ENCODE results near the gene ACOT4. TPM values are rescaled to one million over a fixed set of nuclear protein-coding genes. Genes with fewer than 3 reads are reported as not detected.
"Not testable (repeated sequence)": the region's sequence is repeated elsewhere in the genome, so short reads cannot be mapped to it uniquely, and the experiment has no call there.

ACOT4 gene
- 0.37 TPM for polyA plus RNA-seq (2012; ENCODE audit: insufficient read depth, insufficient read length, low read depth)

GRCh38 chr14:73591690-73592449 lies at the start of gene ACOT4:
TSS of gene ACOT4 (plus strand) at chr14:73591873. CDS start at chr14:73591960, 87 bp downstream.
- H3K4me3 ChIP-seq (ENCODE audit: low read depth, low read length), result peak within 1 kb of the TSS; percentile 60
- no peaks in the 10 kb centered on the region for H3K36me3 ChIP-seq
- no peak for DNase-seq
- peaks cover 9% of the 10 kb centered on the region for H3K27me3 ChIP-seq
- no peaks in the 10 kb centered on the region for H3K9me3 ChIP-seq
- H3K4me1 ChIP-seq, result no peaks in the 10 kb centered on the region
- TF ChIP-seq CTCF (IDR thresholded peaks at IDR 0.05; ENCODE audit: low read depth, low read length), result no peak

GRCh38 chr14:73542961-73543360 lies 48.7 kb upstream of the ACOT4 start:
- not testable (repeated sequence) for H3K4me1 ChIP-seq; H3K4me3 ChIP-seq (ENCODE audit: low read depth, low read length); H3K9me3 ChIP-seq; H3K27me3 ChIP-seq; H3K36me3 ChIP-seq; DNase-seq

DNA sequence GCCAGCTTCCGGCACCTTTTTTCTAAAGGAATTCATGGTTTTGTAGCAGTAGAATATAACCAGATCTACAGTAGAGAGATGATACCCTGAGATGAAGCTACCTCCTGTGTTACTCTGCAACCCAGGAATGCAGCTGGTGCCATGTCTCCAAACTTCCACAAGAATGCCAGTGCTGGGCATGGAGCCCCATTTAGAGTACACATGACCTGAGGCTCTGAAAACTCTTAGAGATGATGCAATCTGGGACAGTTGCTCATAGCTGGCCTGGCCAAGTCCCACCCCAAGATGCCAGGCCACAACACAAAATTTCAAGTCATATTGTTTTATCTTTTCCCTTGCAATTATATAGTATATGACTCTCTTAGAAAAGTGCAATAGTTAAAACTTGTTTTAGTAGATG lies 46.3 kb upstream of the ACOT4 start:
- not testable (repeated sequence) for H3K4me1 ChIP-seq; DNase-seq; H3K4me3 ChIP-seq (ENCODE audit: low read depth, low read length); H3K27me3 ChIP-seq; H3K36me3 ChIP-seq; H3K9me3 ChIP-seq

- H3K36me3 ChIP-seq, result not testable (repeated sequence)
These were observed 42.6 kb upstream of the ACOT4 start for GRCh38 chr14:73549097-73549496.

DNA sequence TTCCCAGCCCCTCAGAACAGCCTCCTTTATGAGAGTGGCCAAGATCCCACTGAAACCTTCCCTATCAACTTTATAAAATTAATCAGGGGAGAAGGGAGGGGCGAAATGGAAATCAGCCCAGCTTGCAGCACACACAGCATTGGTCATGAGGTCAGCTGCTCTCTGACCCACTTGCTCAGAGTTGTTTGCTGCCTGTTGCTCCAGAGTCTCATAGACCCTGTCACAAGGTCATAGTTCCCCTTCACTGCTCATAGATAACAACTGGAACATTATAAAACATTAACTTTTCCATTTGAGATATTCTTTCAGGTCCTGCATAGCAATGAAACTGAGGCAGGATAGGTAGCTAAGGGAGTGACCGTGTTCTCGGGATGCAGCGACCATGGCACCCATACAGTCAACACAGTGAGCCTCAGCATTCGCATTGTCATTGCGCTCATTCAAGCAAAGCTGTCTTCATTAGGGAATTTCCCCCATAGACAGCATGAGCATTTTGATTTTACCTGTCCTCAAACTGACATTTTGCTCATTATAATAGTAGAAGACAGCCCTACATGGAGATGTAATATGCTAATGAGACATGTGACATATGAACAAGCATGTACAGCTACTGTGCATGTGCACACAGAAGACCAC lies 41.7 kb upstream of the ACOT4 start:
- not testable (repeated sequence) for H3K27me3 ChIP-seq; DNase-seq; H3K36me3 ChIP-seq; H3K9me3 ChIP-seq; H3K4me3 ChIP-seq (ENCODE audit: low read depth, low read length); H3K4me1 ChIP-seq

More at GRCh38 chr14:73549097-73549496, 42.6 kb upstream of the ACOT4 start:
- not testable (repeated sequence) for H3K4me3 ChIP-seq (ENCODE audit: low read depth, low read length); H3K4me1 ChIP-seq; DNase-seq; H3K27me3 ChIP-seq; H3K9me3 ChIP-seq

DNA sequence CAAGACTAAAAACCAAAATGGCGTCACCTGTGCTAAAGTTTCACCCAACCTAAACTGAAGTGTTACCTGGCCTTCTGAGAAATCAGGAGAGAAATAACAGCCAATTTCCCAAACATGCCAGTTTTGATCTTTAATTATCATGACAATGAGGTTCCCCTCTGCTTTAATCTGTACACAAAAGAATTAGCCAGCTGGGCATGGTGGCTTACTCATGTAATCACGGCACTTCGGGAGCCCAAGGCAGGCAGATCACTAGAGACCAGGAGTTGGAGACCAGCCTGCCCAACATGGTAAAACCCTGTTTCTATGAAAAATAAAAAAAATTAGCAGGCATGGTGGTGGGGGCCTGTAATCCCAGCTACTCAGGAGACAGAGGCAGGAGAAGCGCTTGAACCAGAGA lies 37.8 kb upstream of the ACOT4 start:
- Histone ChIP-seq H3K36me3 (no peaks in the 10 kb centered on the region), H3K4me3 (ENCODE audit: low read depth, low read length) (no peak overlapping the region), H3K27me3 (no peaks in the 10 kb centered on the region), H3K9me3 (no peaks in the 10 kb centered on the region), H3K4me1 (no peaks in the 10 kb centered on the region)
- no peak for TF ChIP-seq CTCF (IDR thresholded peaks at IDR 0.05; ENCODE audit: low read depth, low read length)
- DNase-seq, result no peak

GRCh38 chr14:73557201-73557600 lies 34.5 kb upstream of the ACOT4 start:
- not testable (repeated sequence) for H3K4me1 ChIP-seq; H3K36me3 ChIP-seq; DNase-seq; H3K4me3 ChIP-seq (ENCODE audit: low read depth, low read length); H3K27me3 ChIP-seq; H3K9me3 ChIP-seq

- H3K9me3 ChIP-seq; DNase-seq; H3K4me3 ChIP-seq (ENCODE audit: low read depth, low read length); H3K27me3 ChIP-seq; H3K4me1 ChIP-seq; H3K36me3 ChIP-seq: not testable (repeated sequence)
These were observed 33.4 kb upstream of the ACOT4 start for GRCh38 chr14:73558238-73558637.

DNA sequence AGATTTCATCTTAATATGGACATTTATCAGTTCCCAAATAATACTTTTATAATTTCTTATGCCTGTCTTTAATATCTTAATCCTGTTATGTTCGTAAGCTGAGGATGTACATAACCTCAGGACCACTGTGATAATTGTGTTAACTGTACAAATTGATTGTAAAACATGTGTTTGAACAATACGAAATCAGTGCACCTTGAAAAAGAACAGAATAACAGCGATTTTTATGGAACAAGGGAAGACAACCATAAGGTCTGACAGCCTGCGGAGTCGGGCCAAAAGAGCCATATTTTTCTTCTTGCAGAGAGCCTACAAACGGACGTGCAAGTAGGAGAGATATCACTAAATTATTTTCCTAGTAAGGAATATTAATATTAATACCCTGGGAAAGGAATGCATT lies 29.4 kb upstream of the ACOT4 start:
- not testable (repeated sequence) for H3K36me3 ChIP-seq; H3K27me3 ChIP-seq; H3K4me1 ChIP-seq; DNase-seq; H3K4me3 ChIP-seq (ENCODE audit: low read depth, low read length); H3K9me3 ChIP-seq

DNA sequence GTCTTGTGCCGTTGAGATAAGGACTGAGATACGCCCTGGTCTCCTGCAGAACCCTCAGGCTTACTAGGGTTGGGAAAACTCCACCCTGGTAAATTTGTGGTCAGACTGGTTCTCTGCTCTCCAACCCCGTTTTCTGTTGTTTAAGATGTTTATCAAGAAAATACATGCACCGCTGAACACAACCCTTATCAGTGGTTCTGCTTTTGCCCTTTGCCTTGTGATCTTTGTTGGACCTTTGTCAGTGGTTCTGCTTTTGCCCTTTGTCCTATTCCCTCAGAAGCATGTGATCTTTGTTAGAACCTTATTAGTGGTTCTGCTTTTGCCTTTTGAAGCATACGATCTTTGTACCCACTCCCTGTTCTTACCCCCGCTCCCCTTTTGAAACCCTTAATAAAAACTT lies 29.0 kb upstream of the ACOT4 start:
- H3K9me3 ChIP-seq; H3K4me1 ChIP-seq; H3K4me3 ChIP-seq (ENCODE audit: low read depth, low read length); H3K36me3 ChIP-seq; DNase-seq; H3K27me3 ChIP-seq: not testable (repeated sequence)

- not testable (repeated sequence) for H3K4me1 ChIP-seq; H3K36me3 ChIP-seq; H3K9me3 ChIP-seq; DNase-seq; H3K27me3 ChIP-seq; H3K4me3 ChIP-seq (ENCODE audit: low read depth, low read length)
These were observed 25.2 kb upstream of the ACOT4 start for GRCh38 chr14:73566431-73566830.

DNA sequence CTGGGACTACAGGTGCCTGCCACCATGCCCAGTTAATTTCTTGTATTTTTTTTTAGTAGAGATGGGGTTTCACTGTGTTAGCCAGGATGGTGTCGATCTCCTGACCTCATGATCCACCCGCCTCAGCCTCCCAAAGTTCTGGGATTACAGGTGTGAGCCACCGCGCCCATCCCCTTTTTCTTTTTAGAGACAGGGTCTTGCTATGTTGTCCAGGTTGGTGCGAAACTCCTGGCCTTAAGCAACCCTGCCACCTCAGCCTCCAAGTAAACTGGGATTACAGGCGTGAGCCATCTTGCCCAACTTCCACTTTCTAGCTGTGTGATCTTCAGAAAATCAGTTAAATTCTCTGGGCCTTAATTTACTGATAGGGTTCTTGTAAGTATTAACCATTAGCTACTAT lies 24.7 kb upstream of the ACOT4 start:
- H3K27me3 ChIP-seq; H3K36me3 ChIP-seq; H3K4me1 ChIP-seq; H3K9me3 ChIP-seq; DNase-seq; H3K4me3 ChIP-seq (ENCODE audit: low read depth, low read length): not testable (repeated sequence)
